ENCODE data around the gene PEX11G. TPM values are rescaled to one million over a fixed set of nuclear protein-coding genes. Genes with fewer than 3 reads are reported as not detected.

Gene PEX11G
- total RNA-seq, 1 donor from 2014 or later, result 0.25 TPM

Other genes with a start within 250 kb of the PEX11G start
- 65.4 TPM for gene INSR, start 194.6 kb downstream of the PEX11G start, total RNA-seq
- 23.8 TPM for gene ARHGEF18, start 140.1 kb downstream of the PEX11G start, total RNA-seq
- 17.2 TPM for gene ZNF358, start 27.1 kb upstream of the PEX11G start, total RNA-seq
- gene MCOLN1, start 33.6 kb upstream of the PEX11G start, total RNA-seq, result 5.2 TPM
- 36.4 TPM for gene PNPLA6, start 46.7 kb upstream of the PEX11G start, total RNA-seq
- gene CAMSAP3, start 106.8 kb upstream of the PEX11G start, total RNA-seq, result 19.9 TPM
- 26.3 TPM for gene XAB2, start 140.5 kb upstream of the PEX11G start, total RNA-seq
- gene PET100, start 140.8 kb upstream of the PEX11G start, total RNA-seq, result 16.0 TPM
- gene PCP2, start 144.7 kb upstream of the PEX11G start, total RNA-seq, result not detected
- 4.2 TPM for gene STXBP2, start 148.1 kb upstream of the PEX11G start, total RNA-seq
- 0.98 TPM for gene RETN, start 180.0 kb upstream of the PEX11G start, total RNA-seq
- not detected for gene MCEMP1, start 188.1 kb upstream of the PEX11G start, total RNA-seq
- gene TRAPPC5, start 191.8 kb upstream of the PEX11G start, total RNA-seq, result 12.3 TPM
- gene FCER2, start 213.1 kb upstream of the PEX11G start, total RNA-seq, result under 0.01 TPM
- under 0.01 TPM for gene CLEC4G, start 243.1 kb upstream of the PEX11G start, total RNA-seq

All from temporal lobe (tissue), 1 donor.